Heart right ventricle (tissue), 16 donors: Measurements from ENCODE around the gene TRANK1. TPM values are rescaled to one million over a fixed set of nuclear protein-coding genes. Genes with fewer than 3 reads are reported as not detected.

Experiments
- ATAC-seq, 8 donors: fragments of 200-7000 bp; cut with Tn5 transposase; one replicate each; pipeline ENCODE4 v1.9.1; 2020; ENCODE audit warnings: mild to moderate bottlenecking in 8 of 8, moderate library complexity in 8 of 8, moderate number of reproducible peaks in 1 of 8
- DNase-seq, 2 donors: peaks; one replicate each; pipeline ENCODE4 v3.0.0-alpha.2; 2020
- H3K27ac ChIP-seq, 10 donors: fragments of 200-600 bp; sonication (generic) in 2 of 10; one replicate each; pipeline versions ENCODE4 v1.5.0 to v1.8.0; 2020 to 2022; ENCODE audit warnings: mild to moderate bottlenecking in 3 of 10
- H3K27me3 ChIP-seq, 7 donors: fragments of 200-600 bp; one replicate each; pipeline ENCODE4 v1.8.0; 2021 to 2022; ENCODE audit warnings: mild to moderate bottlenecking in 2 of 7
- H3K36me3 ChIP-seq, 9 donors: fragments of 200-600 bp; sonication (generic) in 1 of 9; one replicate each; pipeline versions ENCODE4 v1.5.0 to v1.8.0; 2020 to 2022; ENCODE audit warnings: mild to moderate bottlenecking in 2 of 9
- H3K4me1 ChIP-seq, 9 donors: fragments of 200-600 bp; sonication (generic) in 1 of 9; one replicate each; pipeline versions ENCODE4 v1.5.0 to v1.8.0; 2020 to 2022; ENCODE audit warnings: mild to moderate bottlenecking in 4 of 9
- H3K4me3 ChIP-seq, 10 donors: fragments of 200-600 bp; sonication (generic) in 2 of 10; one replicate each; pipeline versions ENCODE4 v1.5.0 to v1.8.0; 2020 to 2022; ENCODE audit warnings: mild to moderate bottlenecking in 7 of 10, moderate library complexity in 2 of 10
- H3K9me3 ChIP-seq, 11 donors: fragments of 200-600 bp in 10 of 11; sonication (generic) in 2 of 11; one replicate each; pipeline versions ENCODE4 v1.5.0 to v1.8.0; 2013 to 2022; ENCODE audit warnings: mild to moderate bottlenecking in 2 of 11, control low read depth in 1 of 11, moderate library complexity in 1 of 11
- CTCF ChIP-seq, 9 donors: fragments of 200-600 bp; sonication (generic) in 2 of 9; IDR thresholded peaks; one replicate each; pipeline versions ENCODE4 v1.5.0 to v1.8.0; 2021 to 2022; ENCODE audit warnings: antibody characterized with exemption in 9 of 9, mild to moderate bottlenecking in 5 of 9, moderate library complexity in 1 of 9
- WGBS, 2 donors: extraction: QIAGEN DNeasy Blood & Tissue Kit; methylation state at CpG; one replicate each; pipeline ENCODE4 v1.1.7; 2013; ENCODE audit warnings: inconsistent platforms in 1 of 2; 5-methylcytosine and 5-hydroxymethylcytosine counted together
- intact Hi-C, 10 donors: fragments of 100-400 bp; cut with DNase I; formaldehyde crosslinking; loops; one replicate each; pipeline versions ENCODE4 v1.11.1 to v1.14.2; 2022
- polyA plus RNA-seq, 2 donors: library from polyadenylated mRNA; stranded (reverse); fragments of 200-250 nt; gene quantifications; one replicate each; pipeline ENCODE4 v1.2.3, GENCODE V29; 2013
- total RNA-seq, 10 donors: library from RNA; stranded (reverse); fragmentation: NEBNext Ultra II Directional in 3 of 10; extraction: Animal tissue kit (Norgen Biotek cat#: 25700) in 3 of 10; gene quantifications; one replicate each; pipeline versions ENCODE4 v1.2.1 to v1.2.4, GENCODE V29; 2021 to 2023
- donor health status: Arrhythmogenic right ventricular cardiomyopathy.
- donor health status: ischemic (EF 13 %, LVEDD 7.1; RV severe dilation, severe dysfunction).
- donor health status: healthy with polysubstance abuse.
- donor health status: DM: no; HTN: yes; CAD: no.
- donor health status: DM: no; HTN: no; CAD: no.
- donor health status: ischemic (EF 25% LVEDD 6.9; RV normal size, moderate dysfunction).
- donor health status: ischemic (EF 25% LVEDD 5.7; RV mildly dilated, moderate dysfunction).
- donor health status: healthy.
- donor health status: DM: yes; HTN: yes; CAD: no.
- donor health status: Ischemic cardiomyopathy.
- donor health status: ischemic (EF 35%, LVEDD 5.7; RV mildly dilated, moderate dysfunction).
- donor health status: nonischemic (EF 11% LVEDD 7.7; RV severe dilation, severe dysfunction).
- donor health status: DM: yes; HTN: yes; CAD: no.
- donor health status: PGD.
- donor health status: ischemic (EF 29% LVEDD 5.4; RV normal size, mild dysfunction).
- donor health status: nonischemic (EF 23%, LVEDD 6.1; RV moderate dilation, normal function).

Gene TRANK1
- total and polyA plus RNA-seq, 12 donors: 1.3 to 20.8 (median 4.9) TPM

GRCh38 chr3:36903119-36903882, 41.6 kb downstream of the TRANK1 start:
- 54 to 62% methylated on average over 10 of the region's 10 CpGs for WGBS, 2 donors
- H3K4me3 ChIP-seq: no peak overlapping the region
- peaks cover 0 to 42% (median 16%) of the 10 kb centered on the region in 9 donors for H3K4me1 ChIP-seq
- TF ChIP-seq CTCF (IDR thresholded peaks at IDR 0.05): no peak
- ATAC-seq: no peak
- intact Hi-C loops: loop anchor here in 3 of 10 donors (5.0 to 10.0 kb wide), 2 partner anchors 54 to 312 kb away; no protein-coding TSS in a partner anchor
- H3K9me3 ChIP-seq: no peaks in the 10 kb centered on the region
- H3K27me3 ChIP-seq: no peaks in the 10 kb centered on the region
- H3K36me3 ChIP-seq: peaks cover 0 to 41% (median 12%) of the 10 kb centered on the region in 9 donors
- H3K27ac ChIP-seq: no peak overlapping the region
- no peak for DNase-seq

- WGBS, 2 donors: 94 to 96% methylated on average over 4 of the region's 4 CpGs
- intact Hi-C loops: loop anchor here in 3 of 10 donors (5.0 to 10.0 kb wide), 2 partner anchors 56 to 313 kb away; no protein-coding TSS in a partner anchor
- ATAC-seq (no peak), DNase-seq (no peak)
- Histone ChIP-seq H3K4me1 (peaks cover 0 to 29% (median 3%) of the 10 kb centered on the region in 9 donors), H3K9me3 (no peaks in the 10 kb centered on the region), H3K4me3 (no peak overlapping the region), H3K36me3 (peaks cover 0 to 57% (median 13%) of the 10 kb centered on the region in 9 donors), H3K27me3 (no peaks in the 10 kb centered on the region), H3K27ac (no peak overlapping the region)
- TF ChIP-seq CTCF (IDR thresholded peaks at IDR 0.05): no peak
Measured at GRCh38 chr3:36901588-36901987, 43.3 kb downstream of the TRANK1 start.

GRCh38 chr3:36900474-36901443, 44.1 kb downstream of the TRANK1 start:
- H3K36me3 ChIP-seq: peaks cover 0 to 63% (median 13%) of the 10 kb centered on the region in 9 donors
- no peak for TF ChIP-seq CTCF (IDR thresholded peaks at IDR 0.05)
- ATAC-seq: no peak
- H3K9me3 ChIP-seq: no peaks in the 10 kb centered on the region
- no peak overlapping the region for H3K27ac ChIP-seq
- DNase-seq: no peak
- H3K4me1 ChIP-seq: peaks cover 0 to 29% (median 0%) of the 10 kb centered on the region in 9 donors
- no peak overlapping the region for H3K4me3 ChIP-seq
- intact Hi-C loops: loop anchor here in 3 of 10 donors (5.0 to 10.0 kb wide), 2 partner anchors 57 to 314 kb away; no protein-coding TSS in a partner anchor
- WGBS, 2 donors: 93 to 94% methylated on average over 8 of the region's 8 CpGs
- no peaks in the 10 kb centered on the region for H3K27me3 ChIP-seq
